Right hindlimb (tissue), 1 donor: Measurements from ENCODE around the gene SCUBE2.

Experiments used
- DNase-seq: peaks from one replicate; pipeline ENCODE4 v3.0.0-alpha.2; 2018

The SCUBE2 gene

GRCh38 chr11:9091044-9091922, at the start of gene SCUBE2:
Gene SCUBE2, minus strand, starts transcription at chr11:9091599. Its CDS starts 71 bp downstream, at chr11:9091528.
- DNase-seq = no peak

GRCh38 chr11:9141186-9141585, 49.8 kb upstream of the SCUBE2 start:
- no peak for DNase-seq

GRCh38 chr11:9139628-9140357, 48.4 kb upstream of the SCUBE2 start:
- no peak for DNase-seq

GRCh38 chr11:9138612-9139579, 47.5 kb upstream of the SCUBE2 start:
- DNase-seq = no peak

- no peak for DNase-seq
Observed at GRCh38 chr11:9138133-9138453, 46.7 kb upstream of the SCUBE2 start.

- DNase-seq = peak; percentile 81
Observed at GRCh38 chr11:9137293-9138132, 46.1 kb upstream of the SCUBE2 start.

GRCh38 chr11:9136741-9137140, 45.3 kb upstream of the SCUBE2 start:
- no peak for DNase-seq

- no peak for DNase-seq
Observed at GRCh38 chr11:9133956-9134355, 42.6 kb upstream of the SCUBE2 start.

- no peak for DNase-seq
Observed at GRCh38 chr11:9132203-9132878, 40.9 kb upstream of the SCUBE2 start.

GRCh38 chr11:9130297-9130696, 38.9 kb upstream of the SCUBE2 start:
- DNase-seq = no peak

GRCh38 chr11:9126636-9127035, 35.2 kb upstream of the SCUBE2 start:
- DNase-seq = no peak

- DNase-seq = no peak
Observed at GRCh38 chr11:9125185-9125886, 33.9 kb upstream of the SCUBE2 start.

GRCh38 chr11:9123595-9124304, 32.4 kb upstream of the SCUBE2 start:
- DNase-seq = no peak

GRCh38 chr11:9121469-9121796, 30.0 kb upstream of the SCUBE2 start:
- DNase-seq = no peak

GRCh38 chr11:9120664-9121468, 29.5 kb upstream of the SCUBE2 start:
- no peak for DNase-seq

- DNase-seq = no peak
Observed at GRCh38 chr11:9118277-9118676, 26.9 kb upstream of the SCUBE2 start.

GRCh38 chr11:9112075-9112474, 20.7 kb upstream of the SCUBE2 start:
- DNase-seq = no peak

- DNase-seq = no peak
Observed at GRCh38 chr11:9109858-9110731, 18.7 kb upstream of the SCUBE2 start.
